ENCODE data around the gene LHFPL3.
"Not testable (repeated sequence)": the region's sequence is repeated elsewhere in the genome, so short reads cannot be mapped to it uniquely, and the experiment has no call there.

Gene LHFPL3

GRCh38 chr7:104695563-104695962 is 367.2 kb downstream of the LHFPL3 start:
- TF ChIP-seq POLR2AphosphoS5 (IDR thresholded peaks at IDR 0.05; ENCODE audit: low read depth), result no peak
- TF ChIP-seq SPI1 (IDR thresholded peaks at IDR 0.05; ENCODE audit: borderline replicate concordance, low read depth), result no peak
- TF ChIP-seq GABPA (IDR thresholded peaks at IDR 0.05; ENCODE audit: low read depth), result no peak
- H3K27me3 ChIP-seq (ENCODE audit: insufficient read depth, poor library complexity, severe bottlenecking), result no peaks in the 10 kb centered on the region
- no peak for DNase-seq (ENCODE audit: low read depth in 1 of 2, low spot score in 1 of 2)
- no peak overlapping the region for H3K27ac ChIP-seq (replicated peaks)
- H3K4me3 ChIP-seq (replicated peaks; ENCODE audit: insufficient read depth, low read length), result no peak overlapping the region

- Histone ChIP-seq H3K4me3 (replicated peaks; ENCODE audit: insufficient read depth, low read length) (no peak overlapping the region), H3K27me3 (ENCODE audit: insufficient read depth, poor library complexity, severe bottlenecking) (peaks cover 3% of the 10 kb centered on the region), H3K27ac (replicated peaks) (no peak overlapping the region)
- DNase-seq (ENCODE audit: low read depth in 1 of 2, low spot score in 1 of 2), result no peak
- TF ChIP-seq POLR2AphosphoS5 (IDR thresholded peaks at IDR 0.05; ENCODE audit: low read depth) (no peak), SPI1 (IDR thresholded peaks at IDR 0.05; ENCODE audit: borderline replicate concordance, low read depth) (no peak), GABPA (IDR thresholded peaks at IDR 0.05; ENCODE audit: low read depth) (no peak), CTCF (IDR thresholded peaks at IDR 0.05; ENCODE audit: insufficient read depth, low read length) (no peak), REST (IDR thresholded peaks at IDR 0.05; ENCODE audit: insufficient replicate concordance, low read depth) (no peak)
These were observed 371.9 kb downstream of the LHFPL3 start for GRCh38 chr7:104700336-104700735.

GRCh38 chr7:104721027-104721426 is 392.6 kb downstream of the LHFPL3 start:
- H3K27me3 ChIP-seq (ENCODE audit: insufficient read depth, poor library complexity, severe bottlenecking); H3K4me3 ChIP-seq (replicated peaks; ENCODE audit: insufficient read depth, low read length); H3K27ac ChIP-seq (replicated peaks); DNase-seq (ENCODE audit: low read depth in 1 of 2, low spot score in 1 of 2): not testable (repeated sequence)

- Histone ChIP-seq H3K4me3 (replicated peaks; ENCODE audit: insufficient read depth, low read length) (no peak overlapping the region), H3K27me3 (ENCODE audit: insufficient read depth, poor library complexity, severe bottlenecking) (peaks cover 2% of the 10 kb centered on the region), H3K27ac (replicated peaks) (no peak overlapping the region)
- TF ChIP-seq POLR2AphosphoS5 (IDR thresholded peaks at IDR 0.05; ENCODE audit: low read depth) (no peak), SPI1 (IDR thresholded peaks at IDR 0.05; ENCODE audit: borderline replicate concordance, low read depth) (no peak), GABPA (IDR thresholded peaks at IDR 0.05; ENCODE audit: low read depth) (no peak), REST (IDR thresholded peaks at IDR 0.05; ENCODE audit: insufficient replicate concordance, low read depth) (no peak), CTCF (IDR thresholded peaks at IDR 0.05; ENCODE audit: insufficient read depth, low read length) (no peak)
- no peak for DNase-seq (ENCODE audit: low read depth in 1 of 2, low spot score in 1 of 2)
These were observed 394.6 kb downstream of the LHFPL3 start for GRCh38 chr7:104723001-104723400.

GRCh38 chr7:104758504-104758903 is 430.1 kb downstream of the LHFPL3 start:
- Histone ChIP-seq H3K4me3 (replicated peaks; ENCODE audit: insufficient read depth, low read length) (no peak overlapping the region), H3K27ac (replicated peaks) (no peak overlapping the region), H3K27me3 (ENCODE audit: insufficient read depth, poor library complexity, severe bottlenecking) (no peaks in the 10 kb centered on the region)
- DNase-seq (ENCODE audit: low read depth in 1 of 2, low spot score in 1 of 2), result no peak
- TF ChIP-seq SPI1 (IDR thresholded peaks at IDR 0.05; ENCODE audit: borderline replicate concordance, low read depth), result no peak
- TF ChIP-seq GABPA (IDR thresholded peaks at IDR 0.05; ENCODE audit: low read depth), result no peak
- no peak for TF ChIP-seq CTCF (IDR thresholded peaks at IDR 0.05; ENCODE audit: insufficient read depth, low read length)
- no peak for TF ChIP-seq REST (IDR thresholded peaks at IDR 0.05; ENCODE audit: insufficient replicate concordance, low read depth)
- TF ChIP-seq POLR2AphosphoS5 (IDR thresholded peaks at IDR 0.05; ENCODE audit: low read depth), result no peak
